Measurements from ENCODE around the gene DENND4A.
"Not testable (repeated sequence)": the region's sequence is repeated elsewhere in the genome, so short reads cannot be mapped to it uniquely, and the experiment has no call there.

The DENND4A gene

DNA sequence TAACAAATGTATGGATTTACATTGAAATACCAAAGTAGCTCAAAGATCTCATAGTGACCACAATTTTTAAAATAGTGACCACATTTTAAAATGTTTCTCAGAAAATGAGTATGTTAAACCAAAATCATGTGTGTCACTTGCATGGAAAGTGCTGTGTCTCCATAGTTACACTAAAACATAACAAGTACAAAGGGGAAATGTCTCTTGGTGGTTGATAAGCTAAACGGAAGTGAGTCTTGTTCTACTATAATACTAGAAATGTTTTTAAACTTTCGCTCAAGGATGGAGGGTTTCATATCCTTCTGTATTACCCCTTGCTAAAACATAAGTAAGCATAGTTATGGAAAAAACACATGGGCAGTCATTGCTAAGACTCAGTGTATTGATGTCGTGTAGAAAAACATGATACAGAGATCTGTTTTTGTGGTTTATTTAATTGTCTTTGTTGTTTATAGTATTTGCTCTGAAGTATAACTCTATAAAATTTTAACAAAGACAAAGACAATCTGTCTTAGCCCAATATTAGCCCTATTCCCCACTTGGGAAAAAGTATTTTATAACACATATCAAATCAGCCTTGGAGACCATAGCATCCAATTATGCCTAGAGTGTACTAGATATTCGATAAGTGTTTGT, 27.0 kb upstream of the DENND4A start:
- peak; percentile 38 for DNase-seq (ENCODE audit: low spot score)

DNA sequence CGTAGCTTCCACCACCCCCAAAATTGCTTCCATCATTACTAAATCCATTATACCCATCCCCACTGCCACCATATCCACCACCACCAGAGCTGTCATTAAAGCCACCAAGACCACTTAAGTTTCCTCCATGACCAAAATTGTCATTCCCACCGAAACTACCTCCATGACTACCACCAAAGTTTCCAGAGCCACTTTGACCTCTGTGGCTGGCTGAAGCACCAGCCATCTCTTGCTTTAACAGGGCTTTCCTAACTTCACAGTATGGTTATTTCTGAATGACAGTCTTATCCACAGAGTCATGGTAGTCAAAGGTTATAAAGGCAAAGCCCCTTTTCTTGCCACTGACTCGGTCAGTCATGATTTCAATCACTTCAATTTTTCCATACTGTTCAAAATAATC, 24.3 kb upstream of the DENND4A start:
- no peak for DNase-seq (ENCODE audit: low spot score)

- not testable (repeated sequence) for DNase-seq (ENCODE audit: low spot score)
These were observed 23.9 kb upstream of the DENND4A start for GRCh38 chr15:65816008-65816407.

- not testable (repeated sequence) for DNase-seq (ENCODE audit: low spot score)
These were observed 22.2 kb upstream of the DENND4A start for GRCh38 chr15:65814271-65814670.

DNA sequence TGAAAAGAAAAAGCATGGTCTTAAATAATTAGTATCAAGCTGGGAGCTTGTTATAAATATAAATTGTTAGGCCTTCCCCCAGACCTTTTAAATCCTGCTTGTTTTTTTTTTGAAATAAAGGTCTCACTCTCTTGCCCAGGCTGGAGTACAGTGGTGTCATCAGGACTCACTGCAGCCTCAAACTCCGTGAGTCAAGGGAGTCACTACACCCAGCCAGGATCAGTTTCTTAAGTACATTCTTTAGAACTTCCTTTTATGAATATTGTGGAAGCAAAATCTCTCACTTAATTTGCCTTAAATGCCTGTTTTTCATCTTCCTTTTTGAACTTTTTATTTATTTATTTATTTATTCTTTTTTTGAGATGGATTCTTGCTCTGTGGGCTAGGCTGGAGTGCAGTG, 20.8 kb upstream of the DENND4A start:
- DNase-seq (ENCODE audit: low spot score): no peak

GRCh38 chr15:65812467-65812866, 20.4 kb upstream of the DENND4A start:
- DNase-seq (ENCODE audit: low spot score): no peak

DNA sequence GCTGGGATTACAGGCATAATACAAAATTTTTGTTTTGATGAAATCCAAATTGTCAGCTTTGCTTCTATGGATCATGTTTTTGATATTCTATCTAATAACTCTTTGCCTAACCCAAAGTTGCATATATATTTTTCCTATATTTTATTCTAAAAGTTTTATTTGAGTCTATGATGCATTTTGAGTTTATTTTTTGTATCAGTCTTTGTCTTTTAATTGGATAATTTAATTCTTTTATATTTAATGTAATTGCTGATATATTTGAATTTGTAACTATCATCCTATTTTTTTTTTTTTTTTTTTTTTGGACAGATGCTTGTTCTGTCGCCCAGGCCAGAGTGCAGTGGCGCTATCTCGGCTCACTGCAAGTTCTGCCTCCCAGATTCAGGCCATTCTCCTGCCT, 19.7 kb upstream of the DENND4A start:
- no peak for DNase-seq (ENCODE audit: low spot score)

GRCh38 chr15:65811011-65811733, 19.1 kb upstream of the DENND4A start:
- not testable (repeated sequence) for DNase-seq (ENCODE audit: low spot score)

GRCh38 chr15:65806397-65806796, 14.3 kb upstream of the DENND4A start:
- peak; percentile 64 for DNase-seq (ENCODE audit: low spot score)

GRCh38 chr15:65805019-65805745, 13.1 kb upstream of the DENND4A start:
- DNase-seq (ENCODE audit: low spot score): peak; percentile 93

DNA sequence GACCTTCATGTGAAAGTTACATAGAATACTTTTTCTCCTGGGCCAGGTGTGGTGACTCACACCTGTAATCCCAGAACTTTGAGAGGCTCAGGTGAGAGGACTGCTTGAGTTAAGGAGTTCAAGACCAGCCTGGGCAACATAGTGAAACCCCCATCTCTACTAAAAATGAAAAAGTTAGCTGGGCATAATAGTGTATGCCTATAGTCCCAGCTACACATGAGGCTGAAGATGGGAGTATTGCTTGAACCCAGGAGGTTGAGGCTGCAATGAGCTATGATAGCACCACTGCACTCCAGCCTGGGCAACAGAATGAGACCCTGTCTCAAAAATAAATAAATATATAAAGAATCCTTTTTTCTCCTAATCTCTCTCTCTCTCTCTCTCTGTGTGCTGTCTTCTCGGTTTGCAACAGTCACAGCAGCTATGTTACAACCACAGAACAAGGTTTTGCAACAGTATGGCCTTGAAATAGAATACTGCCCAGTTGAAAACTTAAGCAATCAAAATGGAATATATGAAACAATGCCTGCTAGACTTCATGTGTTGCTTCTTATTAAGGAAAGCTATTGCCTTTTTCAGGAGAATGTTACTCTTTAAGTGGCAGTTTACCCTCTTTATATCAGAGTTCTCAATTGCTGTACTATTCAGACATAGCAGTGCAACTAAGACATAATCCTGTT, 12.3 kb upstream of the DENND4A start:
- DNase-seq (ENCODE audit: low spot score): peak; percentile 77

- DNase-seq (ENCODE audit: low spot score): peak; percentile 49
These were observed 9.2 kb upstream of the DENND4A start for GRCh38 chr15:65801229-65801805.

GRCh38 chr15:65796610-65797078, 4.6 kb upstream of the DENND4A start:
- DNase-seq (ENCODE audit: low spot score): peak; percentile 72

- peak; percentile 77 for DNase-seq (ENCODE audit: low spot score)
These were observed 3.6 kb upstream of the DENND4A start for GRCh38 chr15:65795663-65796216.

DNA sequence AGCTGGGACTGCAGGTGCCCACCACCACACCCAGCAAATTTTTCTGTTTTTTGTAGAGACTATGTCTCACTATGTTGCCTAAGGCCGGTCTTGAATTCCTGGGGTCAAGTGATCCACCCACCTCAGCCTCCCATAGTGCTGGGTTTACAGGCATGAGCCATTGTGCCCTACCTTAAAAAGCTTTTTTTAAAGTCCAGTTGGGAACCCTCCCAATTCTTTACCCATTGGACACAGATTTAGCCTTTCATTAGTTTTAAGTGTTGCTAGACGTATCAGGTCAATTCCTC, 1.7 kb upstream of the DENND4A start:
- peak; percentile 52 for DNase-seq (ENCODE audit: low spot score)

- DNase-seq (ENCODE audit: low spot score): no peak
These were observed 1.1 kb upstream of the DENND4A start for GRCh38 chr15:65792988-65793817.

DNA sequence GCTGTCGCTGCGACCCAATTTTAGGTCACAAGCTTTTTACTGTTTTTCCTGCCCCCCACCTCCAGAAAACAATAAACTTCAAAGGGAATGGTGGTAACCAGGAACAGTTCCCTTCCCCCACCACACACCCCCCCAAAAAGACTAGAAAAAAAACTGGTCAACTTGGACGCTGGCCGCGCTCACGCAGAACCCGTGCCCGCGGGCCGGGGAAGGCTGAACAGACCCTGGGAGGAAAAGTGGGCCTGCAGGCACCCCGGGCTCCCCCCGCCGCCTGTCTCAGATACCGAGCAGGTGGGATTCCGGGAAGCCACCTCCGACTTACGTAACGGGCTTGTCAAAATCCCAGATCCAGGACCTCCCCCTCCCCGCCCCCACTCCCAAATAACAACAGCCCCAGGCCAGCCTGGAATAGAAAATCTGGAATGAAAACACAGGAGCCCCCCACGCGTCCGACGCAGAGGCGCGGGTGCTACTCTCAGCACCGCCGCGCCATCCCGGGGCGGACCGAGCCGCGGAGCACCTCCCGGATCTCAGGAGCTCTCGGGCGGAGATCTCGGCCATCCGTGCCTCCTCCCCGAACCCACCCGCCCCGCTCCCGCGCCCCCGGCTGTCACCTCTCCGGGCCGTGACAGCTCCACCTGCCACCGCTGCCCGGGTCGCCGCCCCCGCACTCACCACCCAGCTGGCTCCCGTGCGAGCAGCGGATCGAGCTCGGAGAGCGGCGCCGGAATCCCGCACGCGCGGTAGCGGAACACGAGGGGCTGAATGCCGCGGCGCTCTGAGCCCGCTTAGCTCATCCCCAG, 557 bp downstream of the DENND4A start:
- peak; percentile 75 for DNase-seq (ENCODE audit: low spot score)

- DNase-seq (ENCODE audit: low spot score): peak; percentile 80
These were observed 1.3 kb downstream of the DENND4A start for GRCh38 chr15:65790694-65791334.

- DNase-seq (ENCODE audit: low spot score): no peak
These were observed 2.2 kb downstream of the DENND4A start for GRCh38 chr15:65789759-65790425.
